ENCODE measurements around the gene PRKAG2.
A peak's percentile ranks its signal among the peaks of the same experiment; 100 is the strongest.
"Not testable (repeated sequence)": the region's sequence is repeated elsewhere in the genome, so short reads cannot be mapped to it uniquely, and the experiment has no call there.

Gene PRKAG2

GRCh38 chr7:151565541-151565940, 311.4 kb downstream of the PRKAG2 start:
- no peak for DNase-seq

GRCh38 chr7:151560243-151560642, 316.7 kb downstream of the PRKAG2 start:
- DNase-seq = no peak

- no peak for DNase-seq
Observed at GRCh38 chr7:151559557-151560183, 317.2 kb downstream of the PRKAG2 start.

GRCh38 chr7:151558575-151558974, 318.3 kb downstream of the PRKAG2 start:
- no peak for DNase-seq

GRCh38 chr7:151556592-151556991, 320.3 kb downstream of the PRKAG2 start:
- DNase-seq = no peak

GRCh38 chr7:151553356-151553755, 323.6 kb downstream of the PRKAG2 start:
- DNase-seq = no peak

- DNase-seq = peak; percentile 99
Observed at GRCh38 chr7:151552352-151553028, 324.4 kb downstream of the PRKAG2 start.

GRCh38 chr7:151551820-151552219, 325.1 kb downstream of the PRKAG2 start:
- no peak for DNase-seq

- peak; percentile 72 for DNase-seq
Observed at GRCh38 chr7:151550656-151551286, 326.1 kb downstream of the PRKAG2 start.

- no peak for DNase-seq
Observed at GRCh38 chr7:151549644-151550043, 327.3 kb downstream of the PRKAG2 start.

GRCh38 chr7:151549083-151549482, 327.8 kb downstream of the PRKAG2 start:
- DNase-seq = no peak

GRCh38 chr7:151544183-151544582, 332.7 kb downstream of the PRKAG2 start:
- no peak for DNase-seq

- no peak for DNase-seq
Observed at GRCh38 chr7:151542606-151543130, 334.2 kb downstream of the PRKAG2 start.

- no peak for DNase-seq
Observed at GRCh38 chr7:151541709-151542499, 335.0 kb downstream of the PRKAG2 start.

GRCh38 chr7:151540146-151540545, 336.8 kb downstream of the PRKAG2 start:
- DNase-seq = no peak

- peak; percentile 87 for DNase-seq
Observed at GRCh38 chr7:151539088-151539671, 337.7 kb downstream of the PRKAG2 start.

GRCh38 chr7:151537818-151538561, 338.9 kb downstream of the PRKAG2 start:
- DNase-seq = no peak

- not testable (repeated sequence) for DNase-seq
Observed at GRCh38 chr7:151536178-151536577, 340.7 kb downstream of the PRKAG2 start.

GRCh38 chr7:151529842-151530241, 347.1 kb downstream of the PRKAG2 start:
- no peak for DNase-seq

GRCh38 chr7:151524845-151525244, 352.1 kb downstream of the PRKAG2 start:
- DNase-seq = no peak

- no peak for DNase-seq
Observed at GRCh38 chr7:151524331-151524730, 352.6 kb downstream of the PRKAG2 start.

All from DMS153 (cell line).